Measurements from ENCODE around the gene SRXN1.
A peak's percentile ranks its signal among the peaks of the same experiment; 100 is the strongest.

SRXN1 gene

DNA sequence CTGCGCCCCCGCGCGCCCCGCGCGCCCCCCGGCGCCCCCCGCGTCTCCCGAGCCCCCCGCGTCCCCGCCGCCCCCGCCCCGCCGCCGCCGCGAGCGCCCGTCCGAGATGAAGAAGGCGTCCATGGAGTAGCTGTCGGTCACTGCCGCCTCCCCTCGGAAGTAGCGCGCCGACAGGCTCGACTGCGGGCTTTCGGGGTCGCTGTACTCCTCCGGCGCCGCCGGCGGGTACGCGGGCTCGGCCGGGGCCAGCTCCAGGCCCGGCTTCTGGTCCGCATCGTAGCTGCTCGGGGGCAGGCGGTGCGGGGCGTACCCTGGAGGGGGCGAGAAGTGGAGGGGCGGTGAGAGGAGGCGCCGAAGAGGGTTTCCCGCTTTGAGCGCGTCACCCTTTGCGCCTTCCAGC is 11.2 kb upstream of the SRXN1 start:
- Histone ChIP-seq H3K9me3 (ENCODE audit: insufficient read depth, low read depth, low read length) (no peaks in the 10 kb centered on the region), H3K27ac (ENCODE audit: low read length) (no peak overlapping the region), H3K9ac (ENCODE audit: low read depth, low read length) (no peak overlapping the region), H3K4me3 (ENCODE audit: low read length) (no peak overlapping the region), H3K27me3 (ENCODE audit: insufficient read depth, low read length) (peaks cover 59% of the 10 kb centered on the region; the same call in 1 of the 2 replicates), H3K4me1 (ENCODE audit: insufficient read depth, low read length) (peaks cover 33% of the 10 kb centered on the region), H3K36me3 (ENCODE audit: insufficient read depth, low read depth, low read length) (no peaks in the 10 kb centered on the region)

DNA sequence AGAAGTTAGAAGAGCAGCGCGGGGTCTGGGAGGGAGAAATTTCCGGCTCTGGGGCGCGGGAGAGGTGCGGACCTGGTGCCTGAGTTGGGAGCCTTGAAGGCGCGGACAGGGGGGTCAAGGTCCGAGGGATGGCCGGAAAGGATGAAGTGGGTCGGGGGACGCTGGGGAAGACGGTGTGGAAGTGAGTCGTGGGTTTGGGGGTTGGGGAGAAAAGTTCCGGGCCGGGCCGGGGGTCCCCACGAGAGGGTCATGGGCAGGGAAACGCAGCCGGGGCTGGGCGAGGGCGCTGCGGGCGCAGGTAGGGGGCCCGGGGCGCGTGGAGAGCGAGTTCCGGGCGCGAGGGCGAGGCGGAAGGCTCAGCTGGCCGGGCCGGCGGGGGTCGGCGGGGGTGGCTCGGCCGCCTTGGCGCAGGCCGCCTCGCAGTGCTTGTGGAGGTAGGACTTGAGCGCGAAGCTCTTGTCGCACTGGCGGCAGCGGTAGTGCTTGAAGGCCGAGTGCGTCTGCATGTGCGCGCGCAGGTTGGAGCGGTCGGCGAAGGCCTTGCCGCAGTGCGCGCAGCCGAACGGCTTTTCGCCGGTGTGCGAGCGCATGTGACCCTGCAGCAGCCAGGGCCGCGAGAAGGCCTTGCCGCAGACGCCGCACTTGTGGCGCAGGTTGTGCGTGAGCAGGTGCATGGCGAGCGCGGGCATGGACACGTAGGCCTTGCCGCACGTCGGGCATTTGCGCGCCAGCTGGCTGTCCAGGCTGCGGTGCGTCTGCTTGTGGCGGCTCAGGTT is 10.5 kb upstream of the SRXN1 start:
- Histone ChIP-seq H3K27me3 (ENCODE audit: insufficient read depth, low read length) (peaks cover 59% of the 10 kb centered on the region; the same call in 1 of the 2 replicates), H3K9ac (ENCODE audit: low read depth, low read length) (no peak overlapping the region), H3K4me1 (ENCODE audit: insufficient read depth, low read length) (peaks cover 39% of the 10 kb centered on the region), H3K4me3 (ENCODE audit: low read length) (no peak overlapping the region), H3K36me3 (ENCODE audit: insufficient read depth, low read depth, low read length) (no peaks in the 10 kb centered on the region), H3K9me3 (ENCODE audit: insufficient read depth, low read depth, low read length) (no peaks in the 10 kb centered on the region), H3K27ac (ENCODE audit: low read length) (no peak overlapping the region)

DNA sequence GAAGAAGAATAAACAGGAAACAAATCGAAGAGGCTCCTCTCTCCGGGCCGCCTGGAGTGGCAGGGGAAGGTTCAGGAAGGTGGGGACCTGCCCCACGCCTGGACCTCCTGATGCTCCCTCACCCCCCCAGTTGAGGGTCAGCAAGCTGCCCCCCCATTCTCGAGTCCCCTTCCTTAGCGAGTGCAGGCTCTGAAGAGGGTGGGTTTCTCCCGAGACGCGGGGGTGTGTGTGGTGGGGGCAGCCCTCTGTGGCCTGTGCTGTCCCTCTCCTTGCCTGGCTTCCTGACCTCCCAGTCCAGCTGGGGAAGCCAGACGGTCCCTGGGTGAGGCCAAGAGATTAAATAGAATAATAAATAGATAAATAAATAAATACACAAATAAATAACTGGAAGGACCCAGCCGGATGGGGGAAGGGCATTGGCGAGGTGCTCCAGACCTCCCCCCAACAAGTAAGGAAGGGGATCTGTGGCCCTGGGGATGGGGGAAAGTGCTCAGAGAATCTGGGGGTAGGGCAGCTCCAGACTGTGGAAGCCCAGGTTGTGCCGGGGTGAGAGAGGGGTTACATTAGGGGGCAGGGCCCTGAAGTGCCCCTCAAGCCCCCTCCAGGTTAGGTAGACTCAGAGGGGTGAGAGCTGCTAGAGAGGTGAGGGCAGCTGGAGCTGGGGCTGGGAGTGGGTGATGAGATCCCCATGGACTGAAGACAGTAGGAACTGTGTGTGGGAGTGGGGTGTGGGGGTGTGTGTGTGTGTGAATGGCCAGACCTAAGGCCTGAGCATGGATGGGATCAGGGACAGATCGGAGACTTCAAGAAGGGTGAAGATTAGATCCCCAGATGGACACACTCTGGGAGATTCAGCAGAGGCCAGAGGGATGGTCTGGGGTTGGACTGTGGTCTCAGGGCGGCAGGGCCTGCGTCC is 9.5 kb upstream of the SRXN1 start:
- H3K27ac ChIP-seq (ENCODE audit: low read length): no peak overlapping the region
- H3K4me3 ChIP-seq (ENCODE audit: low read length): no peak overlapping the region; the same call in 1 of the 2 replicates
- peaks cover 49% of the 10 kb centered on the region for H3K4me1 ChIP-seq (ENCODE audit: insufficient read depth, low read length)
- no peaks in the 10 kb centered on the region for H3K9me3 ChIP-seq (ENCODE audit: insufficient read depth, low read depth, low read length)
- H3K9ac ChIP-seq (ENCODE audit: low read depth, low read length): no peak overlapping the region
- no peaks in the 10 kb centered on the region for H3K36me3 ChIP-seq (ENCODE audit: insufficient read depth, low read depth, low read length)
- peaks cover 59% of the 10 kb centered on the region; the same call in 1 of the 2 replicates for H3K27me3 ChIP-seq (ENCODE audit: insufficient read depth, low read length)

DNA sequence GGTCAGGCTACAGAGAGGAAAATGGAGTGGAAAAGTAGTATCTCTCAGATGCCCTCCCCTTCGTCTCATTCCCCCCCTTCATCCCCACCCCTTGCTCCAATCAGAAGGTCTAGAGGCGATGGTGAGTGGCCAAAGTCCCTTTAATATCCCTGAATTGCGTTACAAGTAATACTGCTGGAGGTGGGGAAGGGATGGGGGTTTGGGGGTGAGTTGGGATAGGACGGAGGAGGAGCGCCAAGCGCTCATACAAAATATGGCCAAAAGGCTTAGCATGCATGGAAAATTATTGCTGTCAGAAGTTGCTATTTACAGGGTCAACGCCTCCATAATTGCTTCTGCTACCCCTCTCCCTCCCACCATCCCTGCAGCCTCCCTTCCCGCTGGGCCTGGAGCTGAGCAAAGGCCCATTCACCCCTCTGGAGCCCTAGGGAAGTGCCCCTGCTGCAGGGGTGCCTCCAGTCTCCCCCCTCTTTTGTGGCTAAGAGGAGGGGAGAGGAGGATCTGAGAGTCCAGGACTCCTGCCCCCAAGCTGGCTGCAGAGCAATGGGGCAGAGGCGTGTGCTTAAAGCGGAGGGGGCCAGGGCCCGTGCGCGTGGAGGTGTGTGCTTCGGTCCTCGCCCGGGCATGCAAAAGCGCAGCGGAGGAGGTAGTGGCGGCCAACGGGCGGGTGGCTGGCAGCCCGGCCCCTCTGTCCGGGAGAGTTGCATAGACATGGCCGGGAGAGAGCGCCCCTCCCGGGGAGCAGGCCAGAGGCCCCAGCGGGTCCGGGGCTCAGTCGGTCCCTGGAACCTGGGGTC is 8.7 kb upstream of the SRXN1 start:
- H3K4me1 ChIP-seq (ENCODE audit: insufficient read depth, low read length): peaks cover 53% of the 10 kb centered on the region
- H3K27ac ChIP-seq (ENCODE audit: low read length): no peak overlapping the region
- peaks cover 59% of the 10 kb centered on the region; the same call in 1 of the 2 replicates for H3K27me3 ChIP-seq (ENCODE audit: insufficient read depth, low read length)
- no peak overlapping the region for H3K9ac ChIP-seq (ENCODE audit: low read depth, low read length)
- no peak overlapping the region; the same call in 1 of the 2 replicates for H3K4me3 ChIP-seq (ENCODE audit: low read length)
- no peaks in the 10 kb centered on the region for H3K36me3 ChIP-seq (ENCODE audit: insufficient read depth, low read depth, low read length)
- no peaks in the 10 kb centered on the region for H3K9me3 ChIP-seq (ENCODE audit: insufficient read depth, low read depth, low read length)

DNA sequence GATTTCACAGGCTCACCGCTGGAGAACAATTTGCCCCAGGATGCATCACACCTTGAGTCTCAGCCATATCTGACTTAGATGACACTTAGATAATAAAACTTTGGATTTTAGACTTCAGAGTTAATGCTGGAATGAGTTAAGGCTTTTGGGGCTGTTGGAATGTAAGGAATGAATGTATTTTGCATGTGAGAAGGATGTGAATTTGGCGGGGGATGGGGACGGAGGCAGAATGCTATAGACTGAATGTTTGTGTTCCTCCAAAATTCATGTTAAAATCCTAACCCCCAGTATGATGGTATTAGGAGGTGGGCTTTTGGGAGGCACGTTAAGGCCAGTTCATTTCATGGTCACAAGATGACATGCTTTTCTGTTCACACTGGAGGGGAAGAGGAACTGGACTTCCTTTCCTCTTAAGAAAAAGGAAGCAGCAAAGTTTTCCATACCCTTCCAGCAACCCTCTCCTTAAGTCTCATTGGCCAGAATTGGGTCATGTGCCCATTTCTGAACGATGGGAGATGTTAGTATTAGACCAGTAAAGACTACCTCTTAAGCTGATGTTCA is 5.8 kb upstream of the SRXN1 start:
- Histone ChIP-seq H3K9me3 (ENCODE audit: insufficient read depth, low read depth, low read length) (no peaks in the 10 kb centered on the region), H3K4me1 (ENCODE audit: insufficient read depth, low read length) (peaks cover 46% of the 10 kb centered on the region), H3K4me3 (ENCODE audit: low read length) (peak overlapping the region; percentile 45; the same call in 1 of the 2 replicates), H3K27me3 (ENCODE audit: insufficient read depth, low read length) (peaks cover 42% of the 10 kb centered on the region; the same call in 1 of the 2 replicates), H3K9ac (ENCODE audit: low read depth, low read length) (peak overlapping the region; percentile 55; the same call in 1 of the 2 replicates), H3K27ac (ENCODE audit: low read length) (no peak overlapping the region), H3K36me3 (ENCODE audit: insufficient read depth, low read depth, low read length) (no peaks in the 10 kb centered on the region)

DNA sequence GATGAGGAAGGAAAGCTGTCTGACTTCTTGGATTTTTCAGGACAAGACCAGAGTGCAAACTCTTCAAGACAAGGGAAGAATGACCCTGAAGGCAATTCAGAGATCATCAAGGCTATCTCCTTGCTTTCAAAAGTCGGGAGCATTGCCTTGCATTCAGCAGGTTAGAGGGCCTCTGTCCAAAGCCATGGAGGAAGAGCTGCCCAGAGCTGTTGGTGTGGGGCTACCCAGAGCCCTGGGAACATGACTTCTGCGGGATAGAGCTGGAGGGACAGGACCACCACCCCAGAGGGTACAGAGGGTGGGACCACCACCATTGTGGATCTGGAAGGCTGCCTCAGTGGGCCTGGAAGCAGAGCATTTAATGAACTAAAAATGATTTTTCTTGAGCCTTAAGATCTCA is 5.2 kb upstream of the SRXN1 start:
- H3K4me1 ChIP-seq (ENCODE audit: insufficient read depth, low read length): peaks cover 48% of the 10 kb centered on the region
- peak overlapping the region; percentile 78 for H3K27ac ChIP-seq (ENCODE audit: low read length)
- H3K36me3 ChIP-seq (ENCODE audit: insufficient read depth, low read depth, low read length): no peaks in the 10 kb centered on the region
- peaks cover 39% of the 10 kb centered on the region; the same call in 1 of the 2 replicates for H3K27me3 ChIP-seq (ENCODE audit: insufficient read depth, low read length)
- peak overlapping the region; percentile 45; the same call in 1 of the 2 replicates for H3K4me3 ChIP-seq (ENCODE audit: low read length)
- H3K9me3 ChIP-seq (ENCODE audit: insufficient read depth, low read depth, low read length): no peaks in the 10 kb centered on the region
- peak overlapping the region; percentile 55; the same call in 1 of the 2 replicates for H3K9ac ChIP-seq (ENCODE audit: low read depth, low read length)

DNA sequence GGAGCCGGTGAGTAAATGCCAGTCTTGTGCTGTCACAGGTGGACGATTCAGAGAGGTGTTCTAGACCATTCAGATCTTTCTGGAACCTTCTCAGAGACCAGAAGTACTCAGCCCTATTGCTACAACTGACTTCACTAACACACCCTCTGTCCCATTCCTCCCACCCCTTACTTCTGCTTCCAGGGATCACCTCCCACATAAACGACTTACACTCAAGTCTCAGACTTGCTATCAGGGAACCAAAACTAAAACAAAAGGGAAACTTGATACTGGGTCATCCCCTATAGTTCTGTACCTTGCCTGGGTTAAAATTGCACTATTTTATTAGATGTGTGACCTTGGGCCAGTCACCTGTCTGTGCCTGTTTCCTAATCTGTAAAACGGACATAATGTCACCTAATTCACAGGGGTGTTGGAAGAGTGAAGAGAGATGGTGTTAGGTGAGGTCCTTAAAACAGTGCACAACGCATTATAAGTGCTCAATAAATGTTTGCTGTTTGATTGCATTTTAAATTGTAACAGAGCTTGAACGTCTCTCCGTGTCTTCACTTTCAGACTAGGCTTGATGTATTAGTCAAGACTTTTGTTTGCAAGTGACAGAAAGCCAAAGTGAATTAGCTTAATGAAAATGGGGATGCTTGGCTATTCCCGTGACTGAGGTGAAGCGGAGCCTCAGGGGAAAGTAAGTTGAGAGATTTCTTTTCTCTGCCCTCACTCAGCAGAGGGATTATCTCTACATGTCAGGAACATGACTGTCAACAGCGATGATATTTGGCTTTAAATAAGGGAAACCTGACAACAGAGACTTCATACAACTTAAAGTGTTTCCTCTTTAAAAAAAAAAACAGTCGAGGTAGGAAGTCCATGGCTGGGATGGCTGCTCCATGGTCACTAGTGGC is 3.0 kb upstream of the SRXN1 start:
- no peak overlapping the region for H3K9ac ChIP-seq (ENCODE audit: low read depth, low read length)
- no peaks in the 10 kb centered on the region for H3K36me3 ChIP-seq (ENCODE audit: insufficient read depth, low read depth, low read length)
- no peak overlapping the region for H3K4me3 ChIP-seq (ENCODE audit: low read length)
- H3K9me3 ChIP-seq (ENCODE audit: insufficient read depth, low read depth, low read length): no peaks in the 10 kb centered on the region
- peaks cover 41% of the 10 kb centered on the region for H3K4me1 ChIP-seq (ENCODE audit: insufficient read depth, low read length)
- no peak overlapping the region for H3K27ac ChIP-seq (ENCODE audit: low read length)
- peaks cover 16% of the 10 kb centered on the region; the same call in 1 of the 2 replicates for H3K27me3 ChIP-seq (ENCODE audit: insufficient read depth, low read length)

DNA sequence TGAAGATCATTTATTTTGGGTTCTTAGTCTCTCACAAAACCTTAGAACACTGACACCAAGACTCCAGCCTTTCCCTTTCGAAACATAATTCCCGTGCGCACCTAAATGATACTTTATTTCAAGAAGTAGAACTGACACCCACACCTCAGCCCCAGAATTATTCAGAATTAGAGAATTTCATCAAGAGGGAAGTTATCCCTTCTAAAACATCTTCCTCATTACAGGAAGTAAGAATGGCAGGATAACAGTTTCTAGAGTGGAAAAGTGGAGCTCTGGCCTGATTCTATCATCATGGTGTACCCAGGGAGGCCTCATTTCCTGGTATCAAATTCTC is 1.4 kb upstream of the SRXN1 start:
- H3K9ac ChIP-seq (ENCODE audit: low read depth, low read length): no peak overlapping the region
- H3K4me3 ChIP-seq (ENCODE audit: low read length): no peak overlapping the region
- H3K27me3 ChIP-seq (ENCODE audit: insufficient read depth, low read length): peaks cover 11% of the 10 kb centered on the region; the same call in 1 of the 2 replicates
- no peak overlapping the region for H3K27ac ChIP-seq (ENCODE audit: low read length)
- H3K4me1 ChIP-seq (ENCODE audit: insufficient read depth, low read length): peaks cover 32% of the 10 kb centered on the region
- H3K9me3 ChIP-seq (ENCODE audit: insufficient read depth, low read depth, low read length): no peaks in the 10 kb centered on the region
- H3K36me3 ChIP-seq (ENCODE audit: insufficient read depth, low read depth, low read length): peaks cover 14% of the 10 kb centered on the region; the same call in 1 of the 2 replicates

DNA sequence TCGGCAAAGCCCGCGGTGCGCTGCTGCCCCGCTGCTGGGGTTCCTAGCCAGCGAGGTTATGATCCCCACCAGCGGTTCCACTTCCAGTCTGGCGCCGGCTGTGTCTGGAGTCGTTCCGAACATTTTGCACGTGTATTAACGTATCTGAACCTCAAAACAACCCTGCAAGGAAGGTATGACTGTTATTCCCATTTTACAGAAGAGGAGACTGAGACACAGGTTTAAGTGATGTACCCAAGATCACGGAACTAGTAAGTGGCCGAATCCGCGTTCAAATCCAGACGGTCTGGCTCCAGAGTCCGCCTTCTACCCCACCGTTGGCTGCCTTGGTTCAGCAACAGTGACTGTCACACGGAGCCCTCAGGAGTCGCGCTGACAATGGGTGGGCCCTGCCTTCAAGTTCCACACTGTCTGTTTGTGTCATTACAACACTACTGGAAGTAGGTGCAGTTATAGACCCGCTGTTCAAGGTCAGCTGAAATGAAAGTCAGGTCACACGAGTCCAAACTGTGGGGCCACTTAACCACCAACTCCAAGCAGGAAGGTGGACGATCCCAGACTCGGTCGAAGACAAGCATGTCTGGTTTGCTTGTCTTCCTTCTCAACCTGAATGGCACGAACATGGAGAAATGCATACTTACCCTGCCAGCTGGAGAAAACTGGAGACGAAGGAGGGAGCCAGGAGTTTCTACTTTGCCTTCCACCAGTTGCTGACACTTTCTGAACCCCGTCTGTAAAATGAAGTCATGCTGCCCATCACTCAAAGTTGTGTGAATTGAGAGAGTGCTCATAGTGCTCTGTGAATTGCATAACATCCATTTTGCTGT is 803 bp upstream of the SRXN1 start:
- Histone ChIP-seq H3K9ac (ENCODE audit: low read depth, low read length) (peak overlapping the region; percentile 66; the same call in 1 of the 2 replicates), H3K9me3 (ENCODE audit: insufficient read depth, low read depth, low read length) (no peaks in the 10 kb centered on the region), H3K4me1 (ENCODE audit: insufficient read depth, low read length) (peaks cover 26% of the 10 kb centered on the region), H3K36me3 (ENCODE audit: insufficient read depth, low read depth, low read length) (peaks cover 18% of the 10 kb centered on the region; the same call in 1 of the 2 replicates), H3K27me3 (ENCODE audit: insufficient read depth, low read length) (peaks cover 11% of the 10 kb centered on the region; the same call in 1 of the 2 replicates), H3K27ac (ENCODE audit: low read length) (no peak overlapping the region), H3K4me3 (ENCODE audit: low read length) (peak overlapping the region; percentile 75)

All from iPS-20b (cell line).